Liver (tissue), 9 donors: ENCODE data around the gene GGCT. TPM values are rescaled to one million over a fixed set of nuclear protein-coding genes. Genes with fewer than 3 reads are reported as not detected.
A peak's percentile ranks its signal among the peaks of the same experiment; 100 is the strongest.

ENCODE experiments used
- DNase-seq: peaks from one replicate; pipeline ENCODE4 v3.0.0-alpha.2; 2017; ENCODE audit warnings: low spot score
- H3K27ac ChIP-seq, 2 donors: one replicate each; pipeline ENCODE4 v1.7.0; 2013; ENCODE audit warnings: inconsistent platforms in 2 of 2, low read length in 2 of 2, control low read depth in 1 of 2, low read depth in 1 of 2, mild to moderate bottlenecking in 1 of 2
- H3K27me3 ChIP-seq, 4 donors: one replicate each; pipeline versions ENCODE4 v1.6.1 to v1.7.0; 2013; ENCODE audit warnings: low read length in 3 of 4, inconsistent platforms in 1 of 4, mild to moderate bottlenecking in 1 of 4, moderate library complexity in 1 of 4; ENCODE audit not compliant: control insufficient read depth in 4 of 4, insufficient read depth in 4 of 4
- H3K36me3 ChIP-seq, 4 donors: one replicate each; pipeline versions ENCODE4 v1.6.1 to v1.7.0; 2013; ENCODE audit warnings: low read length in 3 of 4, mild to moderate bottlenecking in 3 of 4, low read depth in 1 of 4, moderate library complexity in 1 of 4; ENCODE audit not compliant: control insufficient read depth in 4 of 4, insufficient read depth in 3 of 4
- H3K4me1 ChIP-seq, 4 donors: one replicate each; pipeline versions ENCODE4 v1.6.1 to v1.7.0; 2013; ENCODE audit warnings: low read length in 3 of 4, mild to moderate bottlenecking in 3 of 4, moderate library complexity in 1 of 4; ENCODE audit not compliant: control insufficient read depth in 4 of 4, insufficient read depth in 4 of 4
- H3K4me3 ChIP-seq, 3 donors: one replicate each; pipeline versions ENCODE4 v1.6.1 to v1.7.0; 2013; ENCODE audit warnings: low read length in 3 of 3, control low read depth in 1 of 3, low read depth in 1 of 3, mild to moderate bottlenecking in 1 of 3
- H3K9ac ChIP-seq, 2 donors: one replicate each; pipeline ENCODE4 v1.7.0; 2013; ENCODE audit warnings: low read length in 2 of 2, mild to moderate bottlenecking in 2 of 2, moderate library complexity in 2 of 2, control low read depth in 1 of 2, low read depth in 1 of 2
- H3K9me3 ChIP-seq, 4 donors: one replicate each; pipeline versions ENCODE4 v1.6.1 to v1.7.0; 2013; ENCODE audit warnings: low read length in 3 of 4; ENCODE audit not compliant: control insufficient read depth in 4 of 4
- CTCF ChIP-seq: fragments of 150-350 bp; IDR thresholded peaks from 2 replicates; pipeline ENCODE4 v1.5.1; 2017; ENCODE audit warnings: improper control_type of control experiment, low read depth, low read length; ENCODE audit not compliant: missing input control
- FOXA2 ChIP-seq: IDR thresholded peaks from 2 replicates; pipeline ENCODE4 v1.6.1; 2016; ENCODE audit warnings: antibody characterized with exemption
- GABPA ChIP-seq, 2 donors: IDR thresholded peaks in 1 of 2; conservative IDR thresholded peaks in 1 of 2; 2 replicates each; pipeline ENCODE4 v1.6.1; 2016; ENCODE audit warnings: antibody characterized with exemption in 2 of 2, mild to moderate bottlenecking in 1 of 2, moderate library complexity in 1 of 2
- JUND ChIP-seq, 2 donors: IDR thresholded peaks; 2 replicates each; pipeline ENCODE4 v1.6.1; 2016; ENCODE audit warnings: antibody characterized with exemption in 2 of 2
- NR2F2 ChIP-seq: IDR thresholded peaks from 2 replicates; pipeline ENCODE4 v1.6.1; 2016; ENCODE audit warnings: antibody characterized with exemption
- REST ChIP-seq: IDR thresholded peaks from 2 replicates; pipeline ENCODE4 v1.6.1; 2016; ENCODE audit warnings: antibody characterized with exemption, mild to moderate bottlenecking
- RXRA ChIP-seq, 2 donors: IDR thresholded peaks; 2 replicates each; pipeline ENCODE4 v1.6.1; 2017 to 2018; ENCODE audit warnings: antibody characterized with exemption in 2 of 2, mild to moderate bottlenecking in 1 of 2
- TAF1 ChIP-seq: conservative IDR thresholded peaks from 2 replicates; pipeline ENCODE4 v1.6.1; 2016; ENCODE audit warnings: antibody characterized with exemption, mild to moderate bottlenecking
- YY1 ChIP-seq: IDR thresholded peaks from 2 replicates; pipeline ENCODE4 v1.6.1; 2016; ENCODE audit warnings: antibody characterized with exemption, mild to moderate bottlenecking
- ZBTB33 ChIP-seq: IDR thresholded peaks from 2 replicates; pipeline ENCODE4 v1.6.1; 2016; ENCODE audit warnings: antibody characterized with exemption
- whole genome bisulfite sequencing: extraction: QIAGEN DNeasy Blood & Tissue Kit; methylation state at CpG from one replicate; pipeline ENCODE4 v1.1.7; 2013; 5-methylcytosine and 5-hydroxymethylcytosine counted together
- polyA plus RNA-seq, 2 donors: library from polyadenylated mRNA; stranded (reverse) in 1 of 2; unstranded in 1 of 2; fragments of 200-250 nt in 1 of 2; fragments of >200 nt in 1 of 2; fragmentation: Nextera tagmentation in 1 of 2; extraction: Ambion mirVana in 1 of 2; gene quantifications; one replicate each; pipeline versions ENCODE4 v1.2.1 to v1.2.3, GENCODE V29; 2013 to 2015
- total RNA-seq, 2 donors: library from RNA; depleted of rRNA; stranded (reverse); fragments of >200 nt; gene quantifications; one replicate each; pipeline ENCODE4 v1.2.3, GENCODE V29; 2014
- donor health status: healthy.
- donor health status: healthy.
- donor health status: healthy.
- donor health status: healthy.
- donor health status: healthy.

The GGCT gene
- total and polyA plus RNA-seq, 4 donors = 11.0 to 22.5 (median 21.3) TPM

- no peak for TF ChIP-seq CTCF
- TF ChIP-seq JUND (IDR thresholded peaks at IDR 0.05) = no peak
Observed at GRCh38 chr7:30475580-30475979, 29.0 kb downstream of the GGCT start (continued).

- 74% methylated on average over 2 of the region's 2 CpGs for WGBS
- TF ChIP-seq RXRA (IDR thresholded peaks at IDR 0.05) (peak in 1 of 2 donors; percentile 22), NR2F2 (peak; percentile 23), ZBTB33 (no peak)
- no peak for DNase-seq
- no peak overlapping the region for H3K4me3 ChIP-seq
- H3K27me3 ChIP-seq = no peaks in the 10 kb centered on the region
- no peaks in the 10 kb centered on the region for H3K9me3 ChIP-seq
- no peaks in the 10 kb centered on the region for H3K36me3 ChIP-seq
- no peak overlapping the region for H3K9ac ChIP-seq
- peaks cover 0 to 19% (median 14%) of the 10 kb centered on the region in 4 donors for H3K4me1 ChIP-seq
- peak overlapping the region in 1 of 2 donors; percentile 32 for H3K27ac ChIP-seq
Observed at GRCh38 chr7:30474893-30475292, 29.7 kb downstream of the GGCT start.

- Histone ChIP-seq H3K9me3 (no peaks in the 10 kb centered on the region), H3K9ac (no peak overlapping the region), H3K4me1 (peaks cover 0 to 18% (median 12%) of the 10 kb centered on the region in 4 donors), H3K4me3 (no peak overlapping the region), H3K27ac (peak overlapping the region; percentile 32 to 67), H3K36me3 (no peaks in the 10 kb centered on the region), H3K27me3 (no peaks in the 10 kb centered on the region)
- 97% methylated on average over 10 of the region's 10 CpGs for WGBS
- no peak for TF ChIP-seq REST
- no peak for TF ChIP-seq TAF1
- no peak for TF ChIP-seq YY1
- no peak for TF ChIP-seq GABPA (IDR thresholded peaks at IDR 0.05 in 1 of 2, conservative IDR thresholded peaks at IDR 0.05 in 1 of 2)
- TF ChIP-seq FOXA2 = no peak
- DNase-seq = no peak
Observed at GRCh38 chr7:30474485-30474884, 30.1 kb downstream of the GGCT start.
